ENCODE data around the gene MMAA.
"Not testable (repeated sequence)": the region's sequence is repeated elsewhere in the genome, so short reads cannot be mapped to it uniquely, and the experiment has no call there.

Gene MMAA

GRCh38 chr4:145635117-145635516 lies 15.9 kb downstream of the MMAA start:
- DNase-seq (ENCODE audit: low spot score): no peak

GRCh38 chr4:145635630-145636029 lies 16.4 kb downstream of the MMAA start:
- DNase-seq (ENCODE audit: low spot score): no peak

- DNase-seq (ENCODE audit: low spot score): no peak
These were observed 20.1 kb downstream of the MMAA start for GRCh38 chr4:145639186-145639698.

GRCh38 chr4:145640236-145640635 lies 21.1 kb downstream of the MMAA start:
- not testable (repeated sequence) for DNase-seq (ENCODE audit: low spot score)

- no peak for DNase-seq (ENCODE audit: low spot score)
These were observed 24.1 kb downstream of the MMAA start for GRCh38 chr4:145643295-145643694.

- DNase-seq (ENCODE audit: low spot score): no peak
These were observed 25.5 kb downstream of the MMAA start for GRCh38 chr4:145644699-145645098.

- no peak for DNase-seq (ENCODE audit: low spot score)
These were observed 37.0 kb downstream of the MMAA start for GRCh38 chr4:145656156-145656555.

GRCh38 chr4:145660064-145660463 lies 40.9 kb downstream of the MMAA start:
- DNase-seq (ENCODE audit: low spot score): no peak

- no peak for DNase-seq (ENCODE audit: low spot score)
These were observed 44.0 kb downstream of the MMAA start for GRCh38 chr4:145663194-145663593.

GRCh38 chr4:145665773-145666172 lies 46.6 kb downstream of the MMAA start:
- DNase-seq (ENCODE audit: low spot score): no peak

GRCh38 chr4:145670422-145670821 lies 51.2 kb downstream of the MMAA start:
- DNase-seq (ENCODE audit: low spot score): no peak

- no peak for DNase-seq (ENCODE audit: low spot score)
These were observed 60.3 kb downstream of the MMAA start for GRCh38 chr4:145679520-145679919.

- no peak for DNase-seq (ENCODE audit: low spot score)
These were observed 60.8 kb downstream of the MMAA start, which contains the start of gene C4orf51 for GRCh38 chr4:145679991-145680455. Gene C4orf51 (plus strand): TSS chr4:145680146. CDS start chr4:145680204, 58 bp downstream.

- DNase-seq (ENCODE audit: low spot score): no peak
These were observed 61.7 kb downstream of the MMAA start for GRCh38 chr4:145680902-145681301.

GRCh38 chr4:145681518-145681917 lies 62.3 kb downstream of the MMAA start:
- DNase-seq (ENCODE audit: low spot score): no peak

GRCh38 chr4:145681956-145682355 lies 62.8 kb downstream of the MMAA start:
- no peak for DNase-seq (ENCODE audit: low spot score)

GRCh38 chr4:145686991-145687390 lies 67.8 kb downstream of the MMAA start:
- no peak for DNase-seq (ENCODE audit: low spot score)

GRCh38 chr4:145690610-145691009 lies 71.4 kb downstream of the MMAA start:
- DNase-seq (ENCODE audit: low spot score): no peak

GRCh38 chr4:145691416-145691815 lies 72.2 kb downstream of the MMAA start:
- not testable (repeated sequence) for DNase-seq (ENCODE audit: low spot score)

GRCh38 chr4:145694929-145695328 lies 75.7 kb downstream of the MMAA start:
- no peak for DNase-seq (ENCODE audit: low spot score)

GRCh38 chr4:145697332-145697731 lies 78.1 kb downstream of the MMAA start:
- DNase-seq (ENCODE audit: low spot score): no peak

- DNase-seq (ENCODE audit: low spot score): no peak
These were observed 79.3 kb downstream of the MMAA start for GRCh38 chr4:145698507-145698906.

- no peak for DNase-seq (ENCODE audit: low spot score)
These were observed 84.8 kb downstream of the MMAA start for GRCh38 chr4:145703850-145704497.

- no peak for DNase-seq (ENCODE audit: low spot score)
These were observed 90.2 kb downstream of the MMAA start for GRCh38 chr4:145709336-145709735.

Data from D341Med (cell line).